Stimulated activated CD4-positive, alpha-beta T cell treated with anti-CD3 and anti-CD28 coated beads, Interleukin-15, amount 100 ng/mL, for 1 hour (primary cell): Measurements from ENCODE around the gene MCM3AP.
A peak's percentile ranks its signal among the peaks of the same experiment; 100 is the strongest.
"Not testable (repeated sequence)": the region's sequence is repeated elsewhere in the genome, so short reads cannot be mapped to it uniquely, and the experiment has no call there.

Experiments
- DNase-seq, 2 donors: peaks; one replicate each; pipeline ENCODE4 v3.0.0-alpha.2; 2020; ENCODE audit warnings: low read depth in 1 of 2, low spot score in 1 of 2

The MCM3AP gene

DNA sequence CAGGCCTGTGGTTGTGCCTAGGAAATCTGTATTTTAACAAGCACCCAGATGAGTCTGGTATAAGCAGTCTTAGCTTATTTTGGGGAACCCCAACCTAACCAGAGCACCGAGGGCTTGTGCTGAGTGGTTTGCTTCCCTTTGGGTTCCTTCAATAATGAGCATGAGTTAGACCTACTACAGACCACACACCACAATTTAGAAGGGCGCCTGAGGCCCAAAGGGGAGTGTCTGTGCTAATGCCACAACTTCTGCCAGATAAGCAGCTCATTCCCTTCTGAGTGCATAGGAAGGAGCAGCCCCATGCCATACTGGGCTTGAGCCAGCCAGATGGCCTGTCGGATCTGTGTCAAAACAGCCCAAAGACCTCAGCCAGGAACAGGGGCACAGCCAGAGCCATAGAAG, 41.5 kb downstream of the MCM3AP start:
- no peak for DNase-seq

DNA sequence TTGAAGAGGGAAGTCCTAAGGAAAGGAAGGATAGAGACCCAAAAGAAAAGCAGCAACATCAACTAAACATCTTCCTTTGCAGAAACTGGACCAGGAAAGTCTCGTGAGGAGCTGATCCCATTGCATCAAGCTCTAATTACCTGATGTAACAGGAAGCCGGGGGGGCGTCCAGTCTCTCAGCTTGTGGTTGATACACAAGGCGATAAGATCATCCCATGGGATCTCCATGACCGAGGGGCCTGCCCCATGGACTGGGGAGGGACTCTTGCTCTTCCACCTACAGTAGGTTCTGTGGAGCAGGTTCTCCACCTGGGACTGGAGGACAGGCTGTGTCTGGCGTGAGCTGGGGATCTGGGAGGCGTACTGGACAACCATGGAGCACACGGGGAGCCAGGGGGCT, 42.1 kb downstream of the MCM3AP start:
- no peak for DNase-seq

DNA sequence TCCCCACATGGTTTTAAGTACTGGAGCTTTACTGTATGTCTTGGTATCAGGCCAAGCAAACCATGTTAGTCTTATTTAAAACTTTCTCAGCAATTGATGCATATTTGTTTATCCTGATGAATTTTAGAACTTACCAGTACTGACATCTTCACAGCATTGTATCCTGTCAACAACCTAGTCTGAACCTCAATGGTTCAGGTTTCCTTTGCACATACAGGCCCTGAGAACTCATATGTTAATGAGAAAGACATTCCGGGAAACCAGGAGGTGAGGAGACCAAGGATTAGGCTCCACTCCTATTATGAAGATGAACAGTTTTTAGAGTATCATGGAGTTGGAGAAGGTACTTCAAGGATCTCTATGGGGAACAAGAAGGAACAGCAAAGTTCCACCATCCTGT, 43.8 kb downstream of the MCM3AP start:
- DNase-seq = not testable (repeated sequence)

DNA sequence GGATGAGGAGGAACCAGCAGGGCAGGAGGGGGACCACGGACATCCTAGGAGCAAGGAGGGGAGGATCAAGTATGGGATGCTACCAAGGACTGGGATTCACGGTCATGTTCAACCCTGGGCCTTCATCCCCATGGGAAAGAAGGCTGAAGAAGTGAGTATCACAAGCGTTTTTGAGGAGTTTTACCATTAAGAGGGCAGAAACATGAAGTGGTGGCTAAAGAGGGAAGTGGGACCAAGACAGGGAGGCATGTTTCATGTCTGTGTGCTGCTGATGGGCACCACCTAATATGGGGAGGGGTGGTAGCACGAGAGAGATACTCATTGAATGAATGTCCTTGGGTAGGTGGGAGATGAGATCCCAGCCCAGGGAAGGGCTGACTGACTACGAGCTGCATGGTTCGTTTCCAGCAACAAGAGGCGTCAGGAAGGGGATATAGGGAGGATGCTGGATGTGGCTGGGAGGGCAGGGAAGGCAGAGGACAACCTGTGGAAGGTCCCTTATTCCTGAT, 45.5 kb downstream of the MCM3AP start:
- DNase-seq = no peak

DNA sequence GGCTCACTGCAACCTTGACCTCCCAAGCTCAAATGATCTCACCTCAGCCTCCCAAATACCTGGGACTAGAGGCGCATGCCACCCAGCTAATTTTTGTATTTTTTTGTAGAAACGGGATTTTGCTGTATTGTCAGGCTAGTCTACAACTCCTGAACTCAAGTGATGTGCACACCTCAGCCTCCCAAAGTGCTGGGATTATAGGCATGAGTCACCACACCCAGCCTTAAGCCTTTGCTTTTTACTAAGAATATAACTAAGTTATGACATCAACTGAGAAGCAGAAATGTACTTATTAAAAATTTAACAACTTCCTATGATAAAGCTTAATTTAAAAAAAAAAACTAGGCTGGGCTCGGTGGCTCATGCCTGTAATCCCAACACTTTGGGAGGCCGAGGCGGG, 47.9 kb downstream of the MCM3AP start:
- DNase-seq = no peak

DNA sequence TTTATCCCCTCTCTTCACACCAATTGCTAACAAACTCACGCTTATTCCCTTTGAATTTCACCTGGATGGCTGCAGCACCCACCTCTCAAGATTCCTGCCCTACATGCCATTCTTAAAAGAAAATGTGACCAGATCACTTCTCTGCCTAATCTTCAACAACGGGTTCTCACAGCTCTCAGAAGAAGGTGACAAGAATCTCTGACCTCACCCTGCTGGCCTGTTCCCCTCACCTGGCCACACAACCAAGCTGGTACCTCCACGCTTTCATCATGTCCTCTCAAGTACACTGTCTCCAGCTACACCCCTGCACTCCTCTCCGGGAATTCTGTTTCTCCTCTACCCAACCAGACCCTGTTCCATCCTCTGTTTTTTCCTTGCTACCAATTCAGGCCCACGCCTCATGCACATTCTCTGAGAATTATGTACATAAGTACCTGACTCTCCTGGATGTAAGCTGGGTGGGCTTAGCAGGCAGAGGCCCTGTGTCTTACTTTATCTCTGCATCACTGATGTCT, 50.9 kb downstream of the MCM3AP start:
- no peak for DNase-seq

DNA sequence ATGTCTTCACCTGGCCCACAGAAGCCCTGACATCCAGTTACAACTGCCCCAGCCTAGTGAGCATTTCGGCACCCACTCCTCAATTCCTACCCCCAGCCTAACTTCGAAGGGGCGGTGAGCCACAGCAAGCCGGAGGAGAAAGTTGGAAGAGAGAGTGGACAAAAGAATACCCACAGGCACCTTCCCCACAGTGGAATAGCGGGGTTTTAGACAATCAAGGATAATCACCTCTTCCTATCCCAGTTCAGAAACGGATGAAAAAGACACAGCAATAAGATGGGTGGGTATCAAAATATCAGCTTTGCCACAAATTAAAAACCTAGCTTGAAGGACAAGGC, 55.5 kb downstream of the MCM3AP start:
- no peak for DNase-seq

DNA sequence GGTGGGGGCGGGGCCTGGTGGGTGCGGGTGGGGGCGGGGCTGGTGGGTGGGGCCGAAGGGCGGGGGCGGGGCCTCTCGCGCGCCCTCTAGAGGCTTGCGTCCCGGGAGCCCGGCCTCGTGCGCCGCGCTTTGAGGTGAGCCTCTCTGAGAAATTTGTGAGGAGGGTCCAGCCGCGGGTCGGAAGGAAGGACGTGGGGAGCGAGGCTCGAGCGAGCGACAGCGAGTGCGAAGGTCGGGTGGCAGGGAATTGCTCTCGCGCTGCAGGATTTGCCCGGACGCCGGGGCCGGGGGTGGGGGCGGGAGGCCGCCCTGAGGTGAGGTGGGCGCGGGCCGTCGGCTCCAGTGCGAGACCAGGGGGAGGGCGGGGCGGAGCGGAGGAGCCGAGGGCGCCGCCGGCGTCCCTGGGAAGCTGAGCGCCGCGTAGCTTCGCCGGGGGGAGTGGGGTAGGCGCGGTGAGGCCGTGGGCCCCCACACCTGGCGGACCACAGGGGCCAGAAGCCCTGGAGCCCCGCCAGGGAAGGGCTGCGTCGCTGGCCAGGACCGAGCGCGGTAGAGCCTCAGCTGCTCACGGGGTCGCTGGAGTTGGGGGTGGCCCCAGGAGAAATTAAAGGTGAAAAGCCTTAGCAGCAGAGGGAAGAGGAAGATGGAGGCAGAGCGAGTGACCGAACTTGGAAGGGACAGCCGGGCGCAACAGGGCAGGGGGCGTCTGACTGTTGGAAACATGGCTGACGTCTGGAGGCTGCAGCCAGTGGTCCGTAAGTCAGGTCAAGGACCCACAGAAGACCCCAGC, 56.1 kb downstream of the MCM3AP start:
- DNase-seq = no peak

DNA sequence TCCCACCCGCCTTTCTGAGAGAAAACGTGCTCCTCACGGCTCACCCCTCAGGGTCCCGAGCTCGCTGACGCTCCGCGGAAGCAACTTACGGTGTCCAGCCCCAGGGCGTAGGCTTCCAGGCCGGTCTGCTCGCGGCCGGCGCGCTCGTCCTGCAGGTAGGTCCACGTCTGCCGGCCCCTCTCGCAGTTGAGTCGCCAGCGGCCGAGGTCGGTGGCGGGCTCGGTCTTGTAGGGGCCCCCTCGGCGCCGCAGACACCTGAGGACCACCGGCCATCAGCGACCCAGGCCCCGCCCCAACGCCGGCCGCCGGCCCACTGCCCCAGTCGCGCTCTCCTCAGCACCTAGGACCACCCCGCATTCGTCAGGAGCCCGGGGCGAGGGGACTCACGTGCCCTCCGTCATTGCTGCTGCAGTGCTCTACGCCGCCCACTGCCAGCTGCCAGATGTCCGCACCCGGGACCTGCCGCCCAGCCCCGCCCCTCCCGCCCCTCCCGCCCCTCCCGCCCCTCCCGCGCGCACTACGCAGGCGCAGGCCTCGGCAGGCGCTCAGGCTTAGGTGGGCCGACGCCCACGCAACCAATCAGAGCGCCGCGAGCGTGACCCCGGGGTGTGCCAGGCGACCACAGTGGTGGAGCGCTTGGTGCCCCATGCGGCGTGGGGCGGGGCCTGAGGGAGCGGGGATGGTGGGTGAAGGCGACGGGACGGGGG, 56.9 kb downstream of the MCM3AP start, which contains the start of gene LSS:
TSS of gene LSS (minus strand) at position 430 of the 707 bp plus-strand sequence. CDS start at position 401, 29 bp downstream.
- DNase-seq = peak; percentile 93 to 96

DNA sequence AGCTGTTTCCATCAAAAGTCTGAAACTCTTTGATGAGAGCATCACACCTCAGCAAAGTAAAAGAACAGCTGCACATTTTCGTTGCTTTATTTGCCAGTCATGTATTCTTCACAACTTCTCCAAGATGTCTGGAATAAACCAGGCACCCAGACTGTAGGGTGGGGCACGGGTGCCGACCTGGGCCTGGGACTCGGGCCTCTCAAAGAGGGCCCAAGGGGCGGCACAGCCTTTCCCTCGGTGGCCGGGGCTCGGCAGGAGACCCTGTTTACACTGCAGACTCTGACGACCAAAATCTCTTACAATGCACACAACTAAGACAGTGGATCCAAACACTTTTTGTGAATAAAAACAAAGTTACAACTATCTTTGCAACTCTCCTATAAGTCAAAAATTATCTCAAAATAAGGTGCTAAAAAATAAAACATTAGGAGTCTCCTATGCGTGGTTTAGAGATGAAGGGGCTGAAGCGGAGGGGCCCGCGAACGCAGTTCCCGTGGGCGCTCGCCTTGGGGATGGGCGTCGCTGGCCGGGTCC, 57.5 kb downstream of the MCM3AP start:
- no peak for DNase-seq

DNA sequence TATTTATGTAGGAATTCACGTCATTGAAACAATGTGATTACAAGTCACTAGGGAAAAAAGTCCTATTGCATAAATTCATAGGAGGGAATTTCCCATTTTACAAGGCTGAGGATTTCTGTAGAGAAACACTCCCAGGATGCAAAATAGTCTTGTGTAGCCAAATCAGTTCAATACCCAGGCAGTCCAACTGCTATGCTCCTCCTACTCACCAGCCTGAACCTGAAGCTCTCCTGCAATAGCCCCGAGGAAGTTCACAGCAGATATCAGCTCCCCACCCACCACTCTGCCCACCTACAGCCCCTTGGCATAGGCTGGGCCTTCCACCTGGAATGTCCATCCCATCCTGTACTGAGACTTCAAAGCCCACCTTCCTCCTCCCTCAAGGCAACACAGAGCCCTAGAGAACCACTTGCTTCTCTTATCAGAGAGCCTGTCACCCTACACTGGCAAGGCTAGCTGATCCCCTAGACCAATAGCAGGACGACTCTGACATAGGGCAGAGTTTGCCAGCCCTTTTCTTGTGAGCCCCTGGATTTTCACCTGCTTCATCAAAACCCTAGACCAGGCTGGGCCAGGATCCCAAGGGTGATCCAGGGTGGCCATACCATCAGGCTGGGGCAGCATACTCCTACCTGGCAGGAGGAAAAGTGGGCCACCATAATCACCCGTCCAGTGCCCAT, 58.4 kb downstream of the MCM3AP start:
- no peak for DNase-seq

DNA sequence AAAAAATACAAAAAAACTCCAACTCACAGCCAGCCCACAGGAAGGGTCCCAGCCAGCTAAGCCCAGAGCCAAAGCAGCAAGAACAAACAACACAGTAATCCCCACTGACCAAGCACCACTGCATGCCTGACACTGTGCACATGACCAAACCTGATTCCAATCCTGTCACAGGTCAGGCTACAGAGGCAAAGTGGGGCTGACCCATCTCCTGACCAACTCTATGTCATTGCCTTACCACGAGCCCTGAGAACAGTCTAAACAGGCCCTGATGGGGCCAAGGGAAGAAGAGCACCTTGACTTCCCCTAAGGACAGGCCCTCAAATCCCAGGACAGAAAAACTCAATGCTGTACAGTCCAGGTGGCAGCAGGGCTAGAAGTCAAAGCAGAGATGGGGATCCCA, 59.3 kb downstream of the MCM3AP start:
- DNase-seq = no peak

DNA sequence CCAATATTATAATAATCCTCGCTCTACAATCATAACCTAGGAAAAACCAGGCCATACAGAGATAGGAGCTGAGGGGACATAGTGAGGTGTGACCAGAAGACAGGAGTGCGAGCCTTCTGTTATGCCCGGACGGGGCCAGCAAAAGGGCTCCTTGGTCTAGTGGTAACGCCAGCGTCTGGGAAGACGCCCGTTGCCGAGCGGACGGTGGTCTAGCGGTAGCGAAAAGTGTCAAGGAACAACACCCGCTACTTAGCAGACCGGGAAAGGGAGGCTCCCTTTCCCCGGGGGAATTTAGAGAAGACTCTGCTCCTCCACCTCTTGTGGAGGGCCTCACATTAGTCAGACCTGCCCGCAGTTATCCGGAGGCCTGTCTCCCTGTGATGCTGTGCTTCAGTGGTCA, 61.8 kb downstream of the MCM3AP start:
- not testable (repeated sequence) for DNase-seq

DNA sequence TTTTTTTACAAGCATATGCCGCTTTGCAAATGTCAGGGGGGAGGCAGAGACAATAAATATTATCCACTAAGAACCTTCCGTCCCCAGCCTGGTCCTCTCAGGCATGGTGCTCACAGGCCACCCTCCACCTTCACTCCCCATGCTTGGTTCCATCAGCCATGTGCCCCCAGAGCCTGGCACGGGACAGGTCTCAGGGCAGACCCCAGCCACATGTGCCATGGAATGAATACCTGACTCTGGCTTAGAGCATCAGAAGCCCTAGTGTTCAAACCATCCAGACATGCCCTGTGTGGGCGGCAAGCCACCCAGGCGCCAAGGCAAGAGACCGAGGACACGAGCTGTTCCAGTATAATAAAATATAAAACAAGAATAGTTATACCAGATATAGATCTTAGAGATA, 62.2 kb downstream of the MCM3AP start:
- DNase-seq = no peak

DNA sequence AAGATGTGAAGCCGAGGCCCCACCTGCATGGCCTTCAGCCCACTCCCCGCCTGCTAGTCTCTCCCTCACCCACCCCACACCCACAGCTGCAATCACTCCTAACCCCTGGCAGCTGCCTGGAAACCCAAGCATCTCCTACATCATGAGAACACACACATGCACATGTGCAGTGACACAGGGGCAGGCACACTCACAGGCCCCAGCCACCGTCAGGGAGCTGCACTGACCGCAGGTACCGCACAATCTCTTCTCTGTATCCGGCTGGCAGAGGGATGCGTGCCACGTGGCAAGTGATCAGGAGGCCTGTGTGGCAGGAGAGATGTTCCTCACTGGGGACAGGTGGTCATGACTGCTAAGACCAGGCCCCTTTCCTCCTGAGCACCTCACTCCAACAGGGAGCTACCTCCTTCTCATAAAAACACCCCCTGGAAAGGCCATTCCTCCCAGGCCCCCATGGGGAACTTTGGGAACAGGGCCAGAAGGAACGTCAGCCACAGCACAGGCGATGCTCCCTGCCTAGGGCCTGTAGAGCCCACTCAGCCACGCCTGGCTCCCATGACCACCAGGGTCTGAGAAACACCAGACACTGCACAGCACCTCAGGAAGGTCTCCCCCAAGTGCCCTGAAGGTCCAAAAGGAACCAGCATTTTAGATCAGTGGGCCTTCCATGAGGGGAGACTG, 62.8 kb downstream of the MCM3AP start:
- no peak for DNase-seq

DNA sequence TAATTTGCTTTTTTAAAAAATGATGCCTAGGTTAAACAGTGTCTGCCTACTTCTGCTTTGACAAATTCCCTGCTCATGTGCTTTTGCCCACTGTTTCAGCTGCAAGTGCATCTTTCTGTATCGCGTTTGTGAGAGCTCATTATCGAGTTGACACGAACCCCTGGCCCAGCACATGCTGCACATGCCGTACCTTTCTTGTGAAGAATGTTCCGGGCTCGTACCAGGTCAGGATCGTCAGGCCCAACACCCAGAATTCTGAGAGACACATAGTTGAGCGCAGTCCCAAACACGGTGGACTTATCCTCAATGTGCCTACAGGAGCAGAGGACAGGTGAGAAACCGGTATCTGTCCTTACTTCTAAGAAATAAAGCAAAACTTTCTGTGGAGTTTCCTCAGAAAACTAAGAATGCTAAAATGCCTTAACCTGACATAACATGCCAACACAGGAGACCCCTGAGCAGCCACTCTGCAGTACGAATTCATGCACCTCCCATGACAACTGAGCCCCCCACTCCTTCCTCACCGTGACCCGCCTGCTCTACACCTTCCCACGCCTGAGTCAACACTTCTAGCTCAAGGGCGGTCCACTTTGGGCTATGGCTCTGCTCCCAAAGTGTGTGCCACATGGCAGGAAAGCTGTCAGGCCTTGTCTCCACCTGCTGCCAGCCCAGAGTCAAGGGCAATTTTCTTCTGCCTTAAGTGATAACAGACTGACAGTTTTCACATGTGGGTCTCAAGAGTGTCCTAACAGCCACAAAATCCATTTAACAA, 63.6 kb downstream of the MCM3AP start:
- no peak for DNase-seq

DNA sequence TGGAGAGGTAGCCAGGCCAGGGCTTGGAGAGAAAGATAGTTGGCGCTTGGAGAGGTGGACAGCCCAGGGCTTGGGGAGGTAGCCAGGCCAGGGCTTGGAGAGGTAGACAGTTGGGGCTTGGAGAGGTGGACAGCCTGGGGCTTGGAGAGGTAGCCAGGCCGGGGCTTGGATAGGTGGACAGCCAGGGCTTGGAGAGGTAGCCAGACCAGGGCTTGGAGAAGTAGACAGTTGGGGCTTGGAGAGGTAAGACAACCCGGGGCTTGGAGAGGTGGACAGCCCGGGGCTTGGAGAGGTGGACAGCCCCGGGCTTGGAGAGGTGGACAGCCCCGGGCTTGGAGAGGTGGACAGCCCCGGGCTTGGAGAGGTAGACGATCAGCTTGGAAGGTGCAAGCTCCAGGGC, 64.6 kb downstream of the MCM3AP start:
- no peak for DNase-seq

DNA sequence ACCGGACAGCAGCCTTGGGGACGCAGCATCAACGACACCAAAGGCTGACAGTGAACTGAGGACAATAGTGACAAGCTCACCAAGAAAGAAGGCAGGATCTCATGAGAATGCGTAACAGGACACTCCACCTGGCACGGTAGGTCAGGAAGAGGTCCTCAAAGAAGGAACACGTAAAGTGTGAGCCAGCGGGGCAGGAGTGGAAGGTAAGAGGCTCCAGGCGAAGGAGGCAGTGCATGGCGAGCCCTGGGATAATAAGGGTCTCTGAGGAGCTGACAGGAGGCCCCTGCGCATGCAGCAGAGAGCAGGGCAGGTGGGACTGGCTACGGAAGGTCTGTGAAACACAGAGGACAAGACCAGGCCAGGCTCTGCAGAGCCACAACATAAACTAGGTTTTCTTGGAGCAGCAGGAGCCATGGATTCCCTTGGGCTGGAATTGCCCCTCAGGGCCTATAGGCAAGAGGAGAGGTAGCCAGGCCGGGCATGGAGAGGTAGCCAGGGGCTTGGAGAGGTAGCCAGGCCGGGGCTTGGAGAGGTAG, 65.1 kb downstream of the MCM3AP start:
- no peak for DNase-seq

DNA sequence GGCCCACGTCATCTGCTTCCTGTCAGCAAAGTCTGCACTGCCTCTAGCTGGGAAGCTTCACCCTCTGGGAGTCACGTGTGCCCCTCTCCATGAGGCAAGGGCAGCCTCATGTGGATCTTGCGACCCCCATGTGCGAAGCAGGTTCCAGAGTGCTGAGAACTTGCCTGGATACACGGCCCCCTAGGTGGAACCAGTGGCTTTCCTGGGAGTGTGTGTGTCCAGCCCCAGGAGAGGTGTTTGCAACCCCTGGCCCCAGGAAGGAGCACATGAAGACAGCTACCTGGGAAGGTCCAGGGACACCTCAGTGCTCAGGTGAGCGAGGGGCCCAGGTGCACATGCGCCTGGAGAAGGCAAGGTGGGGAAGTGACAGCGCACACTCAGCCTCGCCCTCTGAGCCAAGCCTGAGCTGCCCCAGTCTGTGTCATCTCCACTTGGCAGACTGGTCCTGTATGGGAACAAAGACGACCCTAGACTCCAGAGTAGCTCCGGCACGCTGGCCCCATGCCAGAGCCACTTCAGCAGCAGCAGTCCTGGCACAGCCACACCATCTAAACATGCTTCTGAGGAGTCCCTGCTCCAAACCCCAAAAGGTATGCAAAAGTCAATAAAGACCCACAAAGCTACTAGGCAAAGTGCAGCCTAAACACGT, 65.7 kb downstream of the MCM3AP start:
- DNase-seq = no peak
